ENCODE data around the gene NFX1. TPM values are rescaled to one million over a fixed set of nuclear protein-coding genes. Genes with fewer than 3 reads are reported as not detected.
"Not testable (repeated sequence)": the region's sequence is repeated elsewhere in the genome, so short reads cannot be mapped to it uniquely, and the experiment has no call there.

The NFX1 gene
- total RNA-seq, 1 experiment from 2014 or later: 14.0 TPM

GRCh38 chr9:33310748-33311147 is 20.4 kb downstream of the NFX1 start:
- Histone ChIP-seq H3K27me3 (ENCODE audit: control insufficient read depth, insufficient read depth, low read length) (no peaks in the 10 kb centered on the region), H3K36me3 (replicated peaks; ENCODE audit: control insufficient read depth, insufficient read depth, low read length) (peaks cover 16% of the 10 kb centered on the region), H3K4me3 (ENCODE audit: insufficient read depth, low read depth, low read length) (no peak overlapping the region)
- DNase-seq: no peak

DNA sequence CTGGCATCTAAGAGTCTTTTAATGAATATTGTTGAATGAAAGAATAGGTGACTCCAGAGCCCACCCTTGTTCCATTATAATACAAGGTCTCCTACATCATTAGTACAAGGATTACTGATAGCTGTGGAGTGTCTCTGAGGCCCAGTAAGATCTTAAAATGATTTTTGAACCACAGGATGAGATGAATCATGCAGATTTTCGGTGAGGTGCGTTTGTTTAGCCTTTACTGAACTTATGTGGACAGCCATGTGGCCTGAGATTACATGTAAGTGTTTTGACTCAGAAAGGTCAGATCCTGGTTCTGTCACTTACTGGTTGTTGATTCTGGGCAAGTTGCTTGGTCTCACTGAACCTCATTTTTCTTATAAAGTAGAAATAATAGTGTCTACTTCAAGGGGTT is 21.6 kb downstream of the NFX1 start:
- Histone ChIP-seq H3K4me3 (ENCODE audit: insufficient read depth, low read depth, low read length) (no peak overlapping the region), H3K27me3 (ENCODE audit: control insufficient read depth, insufficient read depth, low read length) (no peaks in the 10 kb centered on the region), H3K36me3 (replicated peaks; ENCODE audit: control insufficient read depth, insufficient read depth, low read length) (peaks cover 14% of the 10 kb centered on the region)
- DNase-seq: no peak

- Histone ChIP-seq H3K27me3 (ENCODE audit: control insufficient read depth, insufficient read depth, low read length) (no peaks in the 10 kb centered on the region), H3K36me3 (replicated peaks; ENCODE audit: control insufficient read depth, insufficient read depth, low read length) (peaks cover 17% of the 10 kb centered on the region), H3K4me3 (ENCODE audit: insufficient read depth, low read depth, low read length) (no peak overlapping the region)
- DNase-seq: no peak
Measured at GRCh38 chr9:33315371-33315770, 25.1 kb downstream of the NFX1 start.

DNA sequence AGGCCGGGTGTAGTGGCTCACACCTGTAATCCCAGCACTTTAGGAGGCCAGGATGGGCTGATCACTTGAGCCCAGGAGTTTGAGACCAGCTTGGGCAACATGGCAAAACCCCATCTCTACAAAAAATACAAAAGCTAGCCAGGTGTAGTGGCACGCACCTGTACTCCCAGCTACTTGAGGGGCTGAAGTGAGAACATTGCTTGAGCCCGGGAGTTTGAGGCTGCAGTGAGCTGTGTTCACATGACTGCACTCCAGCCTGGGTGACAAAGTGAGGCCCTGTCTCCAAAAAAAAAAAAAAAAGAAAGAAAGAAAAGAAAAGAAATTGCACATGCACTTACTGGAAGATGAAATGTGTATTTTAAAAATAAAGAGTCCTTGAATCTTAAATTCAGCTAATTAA is 26.8 kb downstream of the NFX1 start:
- H3K36me3 ChIP-seq (replicated peaks; ENCODE audit: control insufficient read depth, insufficient read depth, low read length): peaks cover 18% of the 10 kb centered on the region
- not testable (repeated sequence) for H3K27me3 ChIP-seq (ENCODE audit: control insufficient read depth, insufficient read depth, low read length); H3K4me3 ChIP-seq (ENCODE audit: insufficient read depth, low read depth, low read length); DNase-seq

- Histone ChIP-seq H3K27me3 (ENCODE audit: control insufficient read depth, insufficient read depth, low read length) (no peaks in the 10 kb centered on the region), H3K4me3 (ENCODE audit: insufficient read depth, low read depth, low read length) (no peak overlapping the region), H3K36me3 (replicated peaks; ENCODE audit: control insufficient read depth, insufficient read depth, low read length) (peaks cover 13% of the 10 kb centered on the region)
- DNase-seq: no peak
Measured at GRCh38 chr9:33318225-33318624, 27.9 kb downstream of the NFX1 start.

DNA sequence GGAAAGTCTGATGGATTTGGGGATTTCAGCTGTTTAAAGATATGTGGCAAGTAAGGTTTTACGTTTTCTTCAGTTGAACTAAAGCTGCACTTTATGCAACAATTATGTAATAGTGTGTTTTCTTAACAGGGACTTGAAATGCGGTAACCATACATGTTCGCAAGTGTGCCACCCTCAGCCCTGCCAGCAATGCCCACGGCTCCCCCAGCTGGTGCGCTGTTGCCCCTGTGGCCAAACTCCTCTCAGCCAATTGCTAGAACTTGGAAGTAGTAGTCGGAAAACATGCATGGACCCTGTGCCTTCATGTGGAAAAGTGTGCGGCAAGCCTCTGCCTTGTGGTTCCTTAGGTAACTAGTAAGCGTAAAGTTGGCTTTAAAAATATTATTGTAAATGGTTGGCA is 28.5 kb downstream of the NFX1 start:
- H3K4me3 ChIP-seq (ENCODE audit: insufficient read depth, low read depth, low read length): no peak overlapping the region
- no peaks in the 10 kb centered on the region for H3K27me3 ChIP-seq (ENCODE audit: control insufficient read depth, insufficient read depth, low read length)
- no peak for DNase-seq
- H3K36me3 ChIP-seq (replicated peaks; ENCODE audit: control insufficient read depth, insufficient read depth, low read length): peaks cover 11% of the 10 kb centered on the region

DNA sequence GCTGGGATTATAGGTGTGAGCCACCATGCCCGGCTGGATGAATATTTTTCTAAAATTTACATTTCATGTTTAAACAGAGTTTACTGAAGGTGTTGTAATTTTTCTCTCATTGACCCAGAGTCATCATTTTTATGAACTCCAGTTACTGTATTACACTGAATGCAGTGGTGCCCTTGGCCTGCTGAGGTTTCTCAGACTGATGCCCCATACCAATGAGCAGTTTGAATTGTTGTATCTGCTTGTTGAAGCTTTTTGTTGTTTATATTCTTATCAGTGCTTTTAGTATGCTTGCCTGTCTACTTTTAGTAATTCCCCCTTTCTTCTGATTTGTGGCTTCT is 29.9 kb downstream of the NFX1 start:
- DNase-seq: no peak
- H3K27me3 ChIP-seq (ENCODE audit: control insufficient read depth, insufficient read depth, low read length): no peaks in the 10 kb centered on the region
- peaks cover 11% of the 10 kb centered on the region for H3K36me3 ChIP-seq (replicated peaks; ENCODE audit: control insufficient read depth, insufficient read depth, low read length)
- H3K4me3 ChIP-seq (ENCODE audit: insufficient read depth, low read depth, low read length): no peak overlapping the region

GRCh38 chr9:33320568-33321261 is 30.4 kb downstream of the NFX1 start:
- Histone ChIP-seq H3K4me3 (ENCODE audit: insufficient read depth, low read depth, low read length) (no peak overlapping the region), H3K36me3 (replicated peaks; ENCODE audit: control insufficient read depth, insufficient read depth, low read length) (peaks cover 11% of the 10 kb centered on the region), H3K27me3 (ENCODE audit: control insufficient read depth, insufficient read depth, low read length) (no peaks in the 10 kb centered on the region)
- DNase-seq: no peak

DNA sequence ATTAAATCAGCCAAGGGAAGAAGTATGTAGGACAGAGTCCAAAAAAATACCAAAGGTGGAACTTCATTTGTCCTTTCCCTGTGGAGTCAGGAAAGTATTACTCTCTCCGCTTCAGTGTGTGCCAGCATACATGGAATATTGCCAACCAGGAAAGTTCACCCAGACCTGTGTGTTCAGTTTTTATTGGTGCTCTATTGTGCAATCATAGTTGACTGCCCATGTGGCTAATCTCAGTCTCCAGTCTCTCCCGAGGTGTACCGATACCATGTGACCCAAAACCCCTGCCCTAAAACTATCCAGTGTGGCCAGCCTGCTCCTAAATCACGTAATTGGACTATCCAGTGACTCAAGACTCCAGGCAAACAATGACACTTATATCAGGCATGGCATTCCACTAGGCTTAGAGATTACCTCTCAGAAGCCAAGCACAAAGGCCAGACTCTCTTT is 38.8 kb downstream of the NFX1 start:
- DNase-seq: no peak
- Histone ChIP-seq H3K27me3 (ENCODE audit: control insufficient read depth, insufficient read depth, low read length) (no peaks in the 10 kb centered on the region), H3K4me3 (ENCODE audit: insufficient read depth, low read depth, low read length) (no peak overlapping the region), H3K36me3 (replicated peaks; ENCODE audit: control insufficient read depth, insufficient read depth, low read length) (peaks cover 7% of the 10 kb centered on the region)

- Histone ChIP-seq H3K27me3 (ENCODE audit: control insufficient read depth, insufficient read depth, low read length) (no peaks in the 10 kb centered on the region), H3K36me3 (replicated peaks; ENCODE audit: control insufficient read depth, insufficient read depth, low read length) (peaks cover 7% of the 10 kb centered on the region), H3K4me3 (ENCODE audit: insufficient read depth, low read depth, low read length) (no peak overlapping the region)
- DNase-seq: no peak
Measured at GRCh38 chr9:33329979-33330378, 39.7 kb downstream of the NFX1 start.

DNA sequence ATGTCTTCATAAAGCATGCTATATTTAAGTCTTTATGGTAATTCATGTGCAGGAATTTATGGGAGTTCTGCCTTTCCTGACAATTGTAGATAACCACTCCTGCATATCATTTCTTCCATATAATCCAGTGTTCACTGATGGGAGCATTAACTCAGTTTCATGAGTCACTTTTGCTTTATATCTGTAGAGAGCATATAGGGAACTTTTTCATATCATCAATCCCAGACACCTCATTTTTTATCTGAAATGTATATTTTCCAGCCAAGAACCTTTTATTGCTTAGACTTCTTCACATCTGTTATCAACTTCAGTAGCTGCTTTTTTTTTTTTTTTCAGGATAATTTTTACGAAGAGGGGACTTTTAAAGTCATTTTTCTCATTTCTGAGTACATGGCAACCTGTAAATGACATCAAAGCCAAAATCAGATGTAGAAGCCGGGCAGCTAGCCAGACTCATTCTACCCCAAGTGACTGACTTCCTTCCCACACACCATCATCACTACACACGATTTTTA is 41.1 kb downstream of the NFX1 start:
- no peaks in the 10 kb centered on the region for H3K27me3 ChIP-seq (ENCODE audit: control insufficient read depth, insufficient read depth, low read length)
- H3K36me3 ChIP-seq (replicated peaks; ENCODE audit: control insufficient read depth, insufficient read depth, low read length): peaks cover 7% of the 10 kb centered on the region
- no peak overlapping the region for H3K4me3 ChIP-seq (ENCODE audit: insufficient read depth, low read depth, low read length)
- DNase-seq: no peak

DNA sequence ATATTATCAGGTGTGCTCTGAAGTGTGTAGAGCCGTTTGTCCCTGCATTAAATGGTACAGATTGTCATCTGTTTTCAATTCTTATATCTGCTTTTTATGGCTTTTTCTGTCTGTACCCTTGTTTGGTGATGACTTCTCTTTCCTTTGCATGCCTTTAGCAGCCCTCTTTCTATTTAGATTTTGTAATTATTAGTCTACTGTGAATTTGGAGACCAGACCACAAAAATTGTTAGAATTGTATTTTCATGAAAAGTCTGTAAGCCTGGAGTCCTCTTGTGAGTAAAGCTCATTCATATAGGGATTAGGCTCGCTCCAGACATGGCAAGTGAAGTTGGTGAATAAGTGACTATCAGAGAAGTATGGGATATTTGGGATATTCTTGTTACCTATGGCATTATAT is 41.7 kb downstream of the NFX1 start:
- H3K4me3 ChIP-seq (ENCODE audit: insufficient read depth, low read depth, low read length): no peak overlapping the region
- peaks cover 7% of the 10 kb centered on the region for H3K36me3 ChIP-seq (replicated peaks; ENCODE audit: control insufficient read depth, insufficient read depth, low read length)
- no peak for DNase-seq
- no peaks in the 10 kb centered on the region for H3K27me3 ChIP-seq (ENCODE audit: control insufficient read depth, insufficient read depth, low read length)

DNA sequence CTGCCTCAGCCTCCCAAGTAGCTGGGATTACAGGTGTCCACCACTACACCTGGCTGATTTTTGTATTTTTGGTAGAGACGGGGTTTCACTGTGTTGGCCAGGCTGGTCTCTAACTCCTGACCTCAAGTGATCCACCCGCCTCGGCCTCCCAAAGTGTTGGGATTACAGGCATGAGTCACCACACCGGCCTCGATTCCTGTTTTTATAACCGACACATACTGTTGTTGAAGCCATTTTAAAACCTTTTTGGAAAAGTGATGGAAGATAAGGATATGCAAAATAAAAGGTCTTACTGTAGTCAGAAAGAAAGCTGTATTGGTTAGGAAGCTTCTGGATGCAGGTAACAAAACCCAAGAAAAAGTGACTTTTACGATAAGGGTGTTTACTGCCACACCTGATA is 42.6 kb downstream of the NFX1 start:
- DNase-seq; H3K27me3 ChIP-seq (ENCODE audit: control insufficient read depth, insufficient read depth, low read length); H3K4me3 ChIP-seq (ENCODE audit: insufficient read depth, low read depth, low read length); H3K36me3 ChIP-seq (replicated peaks; ENCODE audit: control insufficient read depth, insufficient read depth, low read length): not testable (repeated sequence)

- peaks cover 22% of the 10 kb centered on the region for H3K36me3 ChIP-seq (replicated peaks; ENCODE audit: control insufficient read depth, insufficient read depth, low read length)
- H3K27me3 ChIP-seq (ENCODE audit: control insufficient read depth, insufficient read depth, low read length): no peaks in the 10 kb centered on the region
- DNase-seq: no peak
- H3K4me3 ChIP-seq (ENCODE audit: insufficient read depth, low read depth, low read length): no peak overlapping the region
Measured at GRCh38 chr9:33340186-33340585, 49.9 kb downstream of the NFX1 start.

- H3K4me3 ChIP-seq (ENCODE audit: insufficient read depth, low read depth, low read length): no peak overlapping the region
- no peak for DNase-seq
- no peaks in the 10 kb centered on the region for H3K27me3 ChIP-seq (ENCODE audit: control insufficient read depth, insufficient read depth, low read length)
- H3K36me3 ChIP-seq (replicated peaks; ENCODE audit: control insufficient read depth, insufficient read depth, low read length): peaks cover 22% of the 10 kb centered on the region
Measured at GRCh38 chr9:33341182-33341581, 50.9 kb downstream of the NFX1 start.

- no peak for DNase-seq
- Histone ChIP-seq H3K27me3 (ENCODE audit: control insufficient read depth, insufficient read depth, low read length) (no peaks in the 10 kb centered on the region), H3K4me3 (ENCODE audit: insufficient read depth, low read depth, low read length) (no peak overlapping the region), H3K36me3 (replicated peaks; ENCODE audit: control insufficient read depth, insufficient read depth, low read length) (peaks cover 24% of the 10 kb centered on the region)
Measured at GRCh38 chr9:33344145-33344544, 53.8 kb downstream of the NFX1 start.

Data from H7 (cell line).